Prostate gland (tissue), 2 donors: ENCODE results near the gene LYRM9. TPM values are rescaled to one million over a fixed set of nuclear protein-coding genes. Genes with fewer than 3 reads are reported as not detected.
"Not testable (repeated sequence)": the region's sequence is repeated elsewhere in the genome, so short reads cannot be mapped to it uniquely, and the experiment has no call there.

ENCODE experiments used
- DNase-seq: peaks from one replicate; pipeline ENCODE4 v3.0.0-alpha.2; 2019; ENCODE audit warnings: low spot score
- H3K27ac ChIP-seq, 2 donors: fragments of 200-600 bp; sonication (generic); 2 replicates each; pipeline ENCODE4 v1.5.1; 2017 to 2019
- H3K27me3 ChIP-seq: fragments of 200-600 bp; sonication (generic); replicated peaks from 2 replicates; pipeline ENCODE4 v1.5.1; 2019; ENCODE audit not compliant: insufficient read depth
- H3K36me3 ChIP-seq, 2 donors: fragments of 200-600 bp; sonication (generic); 1 replicate in 1 of 2; 2 replicates in 1 of 2; pipeline versions ENCODE4 v1.5.1 to v1.8.1; 2017 to 2019
- H3K4me1 ChIP-seq: fragments of 200-600 bp; sonication (generic); replicated peaks from 2 replicates; pipeline ENCODE4 v1.5.1; 2019
- H3K4me3 ChIP-seq, 2 donors: fragments of 200-600 bp; sonication (generic); 2 replicates each; pipeline ENCODE4 v1.5.1; 2017 to 2019
- H3K9me3 ChIP-seq: fragments of 200-600 bp; sonication (generic); 2 replicates; pipeline ENCODE4 v1.5.1; 2017
- CTCF ChIP-seq, 4 experiments: fragments of 200-600 bp in 2 of 4; fragments of 450-650 bp in 2 of 4; sonication (generic) in 2 of 4; IDR thresholded peaks; 1 replicate in 3 of 4; 2 replicates in 1 of 4; pipeline ENCODE4 v1.5.1; 2016 to 2019; ENCODE audit warnings: antibody characterized with exemption in 4 of 4, mild to moderate bottlenecking in 2 of 4, moderate library complexity in 2 of 4
- POLR2A ChIP-seq: fragments of 450-650 bp; IDR thresholded peaks from one replicate; pipeline ENCODE4 v1.6.1; 2016; ENCODE audit warnings: antibody characterized with exemption, mild to moderate bottlenecking
- POLR2AphosphoS5 ChIP-seq: sonication (generic); formaldehyde crosslinking; IDR thresholded peaks from one replicate; pipeline ENCODE4 v1.6.1; 2017; ENCODE audit warnings: antibody characterized with exemption
- WGBS: methylation state at CpG from one replicate; pipeline ENCODE4 v1.1.5; 2018; 5-methylcytosine and 5-hydroxymethylcytosine counted together
- intact Hi-C: fragments of 100-400 bp; cut with DNase I; formaldehyde crosslinking; loops from one replicate; pipeline ENCODE4 v1.14.2; 2022
- total RNA-seq, 2 donors: library from RNA; depleted of rRNA; stranded (reverse); fragments of >200 nt; gene quantifications; one replicate each; pipeline ENCODE4 v1.1.0, GENCODE V29; 2016

The LYRM9 gene
- total RNA-seq, 2 donors from 2014 or later, result 26.1 to 30.9 TPM

- no peak for TF ChIP-seq POLR2A
- Histone ChIP-seq H3K27me3 (no peaks in the 10 kb centered on the region), H3K4me1 (no peaks in the 10 kb centered on the region), H3K27ac (no peak overlapping the region), H3K36me3 (no peaks in the 10 kb centered on the region), H3K9me3 (no peaks in the 10 kb centered on the region), H3K4me3 (no peak overlapping the region)
- 87% methylated on average over 3 of the region's 3 CpGs for WGBS
- intact Hi-C loops, result no loop called here
- no peak for DNase-seq
Measured at GRCh38 chr17:27855454-27855853, 37.7 kb downstream of the LYRM9 start.

- Histone ChIP-seq H3K9me3 (no peaks in the 10 kb centered on the region), H3K27ac (no peak overlapping the region), H3K27me3 (no peaks in the 10 kb centered on the region), H3K4me3 (no peak overlapping the region), H3K36me3 (no peaks in the 10 kb centered on the region), H3K4me1 (no peaks in the 10 kb centered on the region)
- TF ChIP-seq POLR2AphosphoS5 (no peak), CTCF (IDR thresholded peaks at IDR 0.05) (no peak), POLR2A (no peak)
- WGBS, result 90% methylated on average over 5 of the region's 5 CpGs
- no peak for DNase-seq
- intact Hi-C loops, result no loop called here
Measured at GRCh38 chr17:27854163-27854562, 39.0 kb downstream of the LYRM9 start.

- Histone ChIP-seq H3K27ac (no peak overlapping the region), H3K9me3 (no peaks in the 10 kb centered on the region), H3K27me3 (no peaks in the 10 kb centered on the region), H3K4me3 (no peak overlapping the region), H3K4me1 (no peaks in the 10 kb centered on the region), H3K36me3 (no peaks in the 10 kb centered on the region)
- TF ChIP-seq POLR2AphosphoS5 (no peak), POLR2A (no peak), CTCF (IDR thresholded peaks at IDR 0.05) (no peak)
- DNase-seq, result no peak
- 54% methylated on average over 3 of the region's 3 CpGs for WGBS
- intact Hi-C loops, result no loop called here
Measured at GRCh38 chr17:27853091-27853490, 40.1 kb downstream of the LYRM9 start.

GRCh38 chr17:27849474-27850185 lies 43.5 kb downstream of the LYRM9 start:
- Histone ChIP-seq H3K36me3 (no peaks in the 10 kb centered on the region), H3K4me3 (no peak overlapping the region), H3K27me3 (no peaks in the 10 kb centered on the region), H3K4me1 (no peaks in the 10 kb centered on the region), H3K9me3 (no peaks in the 10 kb centered on the region), H3K27ac (no peak overlapping the region)
- 77% methylated on average over 9 of the region's 9 CpGs for whole genome bisulfite sequencing
- intact Hi-C loops, result no loop called here
- no peak for DNase-seq
- TF ChIP-seq POLR2AphosphoS5 (no peak), CTCF (IDR thresholded peaks at IDR 0.05) (no peak), POLR2A (no peak)

- Histone ChIP-seq H3K36me3 (no peaks in the 10 kb centered on the region), H3K4me1 (no peaks in the 10 kb centered on the region), H3K27ac (no peak overlapping the region), H3K4me3 (no peak overlapping the region), H3K9me3 (no peaks in the 10 kb centered on the region), H3K27me3 (no peaks in the 10 kb centered on the region)
- WGBS, result 87% methylated on average over 3 of the region's 3 CpGs
- no peak for DNase-seq
- TF ChIP-seq POLR2AphosphoS5 (no peak), POLR2A (no peak), CTCF (IDR thresholded peaks at IDR 0.05) (no peak)
- intact Hi-C loops, result no loop called here
Measured at GRCh38 chr17:27848931-27849330, 44.2 kb downstream of the LYRM9 start.

- H3K36me3 ChIP-seq, intact Hi-C loops, H3K4me1 ChIP-seq, H3K27me3 ChIP-seq, H3K4me3 ChIP-seq, H3K9me3 ChIP-seq, H3K27ac ChIP-seq, DNase-seq: not testable (repeated sequence)
- WGBS, result 93% methylated on average over 11 of the region's 11 CpGs
Measured at GRCh38 chr17:27846808-27847307, 46.3 kb downstream of the LYRM9 start.
